ENCODE measurements around the gene CFAP20DC.

Gene CFAP20DC

DNA sequence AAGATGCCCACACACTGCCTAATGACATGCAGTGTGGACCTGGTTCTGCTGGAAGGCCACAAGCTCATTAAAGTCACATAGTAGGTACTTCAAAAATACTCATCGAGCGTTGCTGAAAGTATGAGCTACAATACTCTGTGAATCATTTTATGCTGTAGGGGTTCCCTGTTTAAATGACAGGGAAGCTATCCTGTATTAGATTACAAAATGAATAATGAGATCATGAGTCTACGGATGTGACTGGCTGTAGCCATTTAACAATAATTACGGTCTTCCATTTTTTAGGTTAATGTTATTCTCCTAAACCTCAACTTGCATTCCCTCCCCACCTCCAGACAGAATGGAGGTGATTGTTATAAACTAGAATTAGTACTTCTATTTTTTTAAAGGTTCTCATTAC lies 255.1 kb downstream of the CFAP20DC start:
- no peak for DNase-seq

DNA sequence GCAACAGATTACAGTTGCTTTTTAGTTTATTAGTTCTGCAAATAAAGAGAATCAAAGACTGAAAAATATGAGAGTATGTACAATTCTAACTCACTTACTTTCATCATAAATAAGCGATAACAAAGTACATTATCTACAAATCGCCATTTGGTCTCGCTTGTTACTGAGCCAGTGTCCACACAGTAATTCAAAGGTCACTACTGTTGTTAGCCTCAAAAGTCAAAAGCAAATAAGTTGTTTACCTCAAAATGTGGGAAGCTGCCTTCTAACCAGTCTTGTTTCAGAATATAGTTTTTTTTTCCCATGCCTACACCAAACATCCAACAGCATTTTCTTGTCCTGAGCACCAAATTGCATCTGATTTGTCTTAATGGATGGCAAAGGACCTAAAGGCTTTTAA lies 255.9 kb downstream of the CFAP20DC start:
- DNase-seq = no peak

DNA sequence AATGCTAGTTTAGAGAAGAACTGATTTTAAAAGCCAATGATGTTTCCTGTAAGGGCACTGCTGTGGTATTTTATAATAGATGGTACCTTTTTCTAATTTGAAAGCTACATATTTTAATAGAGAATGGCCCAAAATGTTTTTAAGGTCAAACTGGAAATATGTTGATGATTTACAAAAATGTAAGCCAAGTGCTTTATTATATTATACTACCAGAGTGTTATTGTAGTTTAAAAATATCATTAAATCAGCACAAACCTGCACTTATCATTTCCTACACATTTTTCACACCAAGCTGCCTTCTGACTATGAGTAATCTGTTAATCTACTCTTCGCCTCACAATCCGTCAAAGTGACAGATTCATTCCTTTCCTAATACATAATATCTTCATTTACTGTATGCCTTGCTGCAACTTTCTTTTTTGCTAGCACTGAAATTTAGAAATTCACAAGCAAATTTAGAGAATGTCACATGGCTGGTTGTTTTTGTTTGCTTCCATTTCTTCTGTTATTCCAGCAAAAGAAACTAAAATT lies 256.8 kb downstream of the CFAP20DC start:
- DNase-seq = no peak

DNA sequence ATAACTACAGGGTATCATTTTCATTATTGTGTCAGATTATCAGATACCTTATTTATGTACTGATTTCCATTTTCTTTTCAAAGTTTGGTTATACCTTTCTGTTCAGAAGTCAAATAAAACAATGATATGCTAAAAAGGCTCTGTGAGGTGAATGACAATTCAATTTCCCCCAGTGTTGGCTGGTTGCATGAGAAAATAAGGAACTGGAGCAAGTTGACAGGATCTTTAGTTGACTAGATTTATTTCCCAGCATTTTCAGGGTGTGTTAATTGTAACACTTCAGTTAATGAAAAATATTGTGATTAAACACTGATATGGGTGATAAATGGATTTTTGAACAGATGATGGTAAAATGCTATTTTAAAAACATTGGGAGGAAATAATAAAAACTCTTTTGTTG lies 260.4 kb downstream of the CFAP20DC start:
- no peak for DNase-seq

DNA sequence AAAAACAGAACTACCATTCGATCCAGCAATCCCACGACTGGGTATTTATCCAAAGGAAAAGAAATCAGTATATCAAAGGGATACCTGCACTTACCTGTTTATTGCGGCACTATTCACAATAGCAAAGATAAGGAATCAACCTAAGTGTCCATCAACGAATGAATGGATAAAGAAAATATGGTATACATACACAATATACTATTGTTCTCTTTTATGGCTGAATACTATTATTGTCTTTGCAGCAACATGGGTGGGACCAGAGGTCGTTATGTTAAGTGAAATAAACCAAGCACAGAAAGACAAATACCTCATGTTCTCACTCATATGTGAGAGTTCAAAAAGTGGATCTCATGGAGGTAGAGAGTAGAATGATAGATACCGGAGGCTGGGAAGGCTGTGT lies 264.9 kb downstream of the CFAP20DC start:
- no peak for DNase-seq

DNA sequence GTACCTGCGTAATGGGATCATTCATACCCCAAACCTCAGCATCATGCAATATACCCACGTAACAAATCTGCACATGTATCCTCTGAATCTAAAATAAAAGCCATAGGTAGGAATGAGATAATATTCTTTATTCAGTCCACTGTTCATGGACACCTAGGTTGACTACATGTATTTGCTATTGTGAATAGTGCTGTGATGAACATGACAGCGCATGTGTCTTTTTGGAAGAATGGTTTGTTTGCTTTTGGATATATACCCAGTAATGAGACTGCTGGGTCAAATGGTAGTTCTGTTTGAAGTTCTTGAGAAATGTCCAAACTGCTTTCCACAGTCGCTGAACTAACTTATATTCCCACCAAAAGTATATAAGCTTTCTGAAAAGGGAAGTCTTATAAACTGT lies 265.4 kb downstream of the CFAP20DC start:
- no peak for DNase-seq

DNA sequence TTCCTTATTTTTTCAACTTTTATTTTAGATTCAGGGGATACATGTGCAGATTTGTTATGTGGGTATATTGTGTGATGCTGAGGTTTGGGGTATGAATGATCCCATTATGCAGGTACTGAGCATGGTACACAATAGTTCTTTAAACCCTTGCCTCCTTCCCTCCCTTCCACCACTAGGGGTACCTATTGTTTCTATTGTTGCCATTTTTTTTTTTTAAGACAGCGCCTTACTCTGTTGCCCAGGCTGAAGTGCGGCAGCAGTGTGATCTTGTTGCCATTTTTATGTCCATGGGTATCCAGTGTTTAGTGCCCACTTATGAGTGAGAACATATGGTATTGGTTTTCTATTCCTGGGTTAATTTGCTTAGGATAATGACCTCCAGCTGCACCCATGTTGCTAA lies 266.0 kb downstream of the CFAP20DC start:
- no peak for DNase-seq

DNA sequence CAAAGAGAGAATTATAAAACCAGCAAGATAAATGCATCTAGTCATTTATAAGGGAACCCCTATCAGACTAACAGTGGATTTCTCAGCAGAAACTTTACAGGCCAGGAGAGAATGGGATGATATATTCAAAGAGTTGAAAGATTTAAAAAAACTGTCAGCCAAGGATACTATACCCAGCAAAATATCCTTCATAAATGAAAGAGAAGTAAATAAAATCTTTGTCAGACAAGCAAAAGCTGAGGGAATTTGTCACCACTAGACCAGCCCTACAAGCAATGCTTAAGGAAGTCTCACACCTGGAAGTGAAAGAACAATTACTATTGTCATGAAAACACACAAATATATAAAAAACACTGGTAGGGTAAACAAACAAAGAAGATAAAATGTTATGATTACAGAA lies 269.9 kb downstream of the CFAP20DC start:
- DNase-seq = no peak

DNA sequence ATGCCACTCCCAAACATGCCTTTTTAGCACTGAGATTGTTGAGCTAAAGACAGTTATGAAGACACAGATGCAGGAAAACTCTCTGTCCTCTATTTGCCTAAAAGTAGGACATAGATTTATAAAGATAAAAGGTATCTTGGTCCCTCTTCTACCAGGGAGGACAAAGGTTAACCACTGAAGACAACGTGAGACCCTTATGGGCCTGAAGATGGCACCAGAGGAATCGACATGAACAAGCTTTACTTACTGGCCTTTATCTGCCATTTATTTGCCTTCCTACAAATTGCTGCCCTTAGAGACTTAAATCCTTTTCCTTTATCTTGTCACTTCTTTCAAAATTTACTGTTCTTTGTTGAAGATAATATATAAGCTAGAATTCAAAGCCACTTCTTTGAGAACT lies 273.6 kb downstream of the CFAP20DC start:
- no peak for DNase-seq

DNA sequence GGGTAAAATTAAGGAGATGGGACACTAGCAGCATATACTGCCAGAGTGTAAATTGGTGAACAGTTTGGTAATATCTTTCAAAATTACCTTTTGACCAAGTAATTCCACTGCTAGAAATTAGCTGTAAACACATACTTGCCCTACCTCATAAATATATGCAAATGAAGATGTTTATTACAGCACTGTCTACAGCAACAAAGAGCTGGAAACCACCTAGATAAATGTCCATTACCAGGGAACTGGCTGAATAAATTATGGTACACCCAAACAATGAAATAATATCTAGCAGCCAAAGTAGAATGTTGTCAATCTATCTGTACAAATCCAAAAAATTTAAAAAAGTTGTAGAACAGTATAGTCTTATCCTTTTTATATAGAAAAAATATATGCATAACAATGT lies 277.4 kb downstream of the CFAP20DC start:
- DNase-seq = no peak

DNA sequence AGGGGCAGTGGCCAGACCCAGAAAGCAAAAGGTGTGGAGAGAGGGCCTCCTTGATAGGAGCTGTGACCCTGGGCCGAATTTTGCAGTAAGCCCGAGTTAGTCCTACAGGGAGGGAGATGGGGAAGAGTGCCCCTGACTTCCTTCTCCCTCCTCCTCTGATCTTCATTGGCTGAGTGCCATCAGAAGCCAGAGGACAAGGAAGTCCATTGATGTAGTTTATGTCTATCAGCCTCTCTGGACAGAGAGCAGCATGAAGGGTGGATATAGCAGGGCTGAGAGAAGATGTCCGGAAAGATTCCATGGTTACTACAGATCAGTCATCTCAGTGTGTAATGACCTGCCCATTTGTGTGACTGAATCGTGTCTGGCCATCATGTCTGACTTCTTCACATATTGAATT lies 280.8 kb downstream of the CFAP20DC start:
- DNase-seq = no peak

DNA sequence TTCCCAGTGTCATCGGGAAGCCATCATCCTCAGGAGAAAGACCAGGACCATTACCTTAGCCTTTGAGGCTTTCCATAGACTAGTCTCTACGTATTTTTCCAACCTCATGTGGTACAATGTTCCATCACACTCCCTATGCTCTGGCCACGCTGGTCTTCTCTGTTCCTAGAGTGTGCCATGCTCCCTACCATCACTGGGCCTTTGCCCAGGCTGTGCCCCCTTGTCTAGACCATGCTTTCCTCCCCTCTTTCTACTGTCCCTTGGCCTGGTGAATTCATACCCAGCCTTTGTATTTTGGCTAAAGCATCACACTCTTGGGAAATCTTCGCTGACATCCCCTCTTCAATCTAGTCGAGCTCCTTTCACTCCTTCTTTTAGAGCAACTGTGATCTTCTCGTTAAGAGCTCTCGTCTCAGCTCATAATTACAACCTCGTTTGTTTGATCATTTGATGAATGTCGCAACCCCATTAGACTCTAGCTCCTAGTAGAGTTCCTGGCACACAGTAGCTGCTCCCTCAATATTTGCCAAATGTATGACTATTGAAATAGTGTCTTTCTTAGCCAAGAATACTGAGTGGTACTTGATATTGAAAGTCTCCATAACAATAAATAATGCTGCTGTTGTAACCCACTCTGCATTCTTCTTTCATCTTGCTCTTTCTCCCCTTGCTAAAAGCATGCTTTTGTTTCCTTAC lies 283.1 kb downstream of the CFAP20DC start:
- DNase-seq = no peak

DNA sequence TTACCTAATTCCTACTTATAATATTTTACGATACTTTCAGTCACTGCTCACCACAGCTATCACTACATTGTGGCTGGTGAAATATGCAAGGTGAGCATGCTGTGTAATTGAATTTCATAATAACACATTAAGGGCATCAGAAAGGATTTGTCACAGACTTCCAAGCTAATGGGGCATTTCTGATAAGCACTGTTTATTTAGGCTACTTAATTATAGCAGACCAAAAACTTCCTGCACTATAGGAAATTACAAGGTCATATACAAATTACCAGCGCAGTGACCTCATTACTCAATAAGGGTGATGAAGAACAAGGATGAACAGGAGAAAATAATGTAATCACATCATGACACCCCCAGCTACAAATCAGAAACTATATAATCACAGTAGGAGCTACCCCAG lies 294.7 kb downstream of the CFAP20DC start:
- DNase-seq = no peak

DNA sequence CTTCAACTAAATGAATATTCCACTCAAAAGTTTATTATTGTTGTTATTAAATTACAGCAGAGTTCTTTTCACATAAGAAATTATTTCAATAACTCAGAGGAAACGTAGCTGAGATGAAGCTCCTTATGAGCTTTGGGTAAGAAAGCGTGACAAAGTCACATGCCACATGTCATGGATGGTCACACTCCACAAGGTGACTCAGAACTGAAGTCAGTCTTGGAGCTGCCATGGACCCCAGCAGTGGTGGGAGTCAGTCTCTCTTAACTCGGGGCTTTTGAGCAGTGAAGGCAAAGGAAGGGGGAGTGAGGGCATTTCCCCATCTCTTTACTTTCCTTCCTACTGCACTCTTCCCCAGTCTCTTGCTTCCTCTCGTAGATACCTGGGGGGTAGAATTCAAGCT lies 295.8 kb downstream of the CFAP20DC start:
- DNase-seq = no peak

DNA sequence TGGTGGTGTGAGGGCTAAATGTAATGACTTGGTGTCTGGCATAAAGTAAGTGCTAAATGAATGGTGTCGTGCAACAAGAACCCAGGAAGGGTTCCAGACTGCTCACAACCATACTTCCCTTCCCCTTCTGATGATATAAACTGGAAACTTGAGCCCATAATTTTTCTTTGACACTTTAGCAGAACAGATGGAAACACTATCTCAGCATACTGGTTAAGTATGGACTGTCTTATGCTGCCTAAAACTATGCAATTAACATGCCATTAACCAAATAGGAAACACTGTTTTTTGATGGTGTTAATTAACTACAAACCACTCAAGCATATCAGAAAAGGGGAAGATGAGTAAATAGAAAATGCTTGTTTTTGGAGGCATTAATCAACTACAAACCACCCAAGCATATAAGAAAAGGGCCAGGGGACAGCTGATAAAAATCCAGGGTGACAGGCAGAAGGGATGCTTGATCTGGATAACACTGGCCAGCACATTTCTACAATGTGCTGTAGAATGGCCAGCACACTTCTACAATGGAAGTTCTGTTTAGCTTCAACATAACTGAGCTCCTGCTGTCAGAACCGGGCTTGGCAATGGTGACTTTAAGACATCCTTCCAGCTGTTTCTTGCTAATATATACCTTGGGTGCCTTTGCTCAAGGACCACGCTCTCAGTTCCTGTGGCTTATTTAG lies 297.8 kb downstream of the CFAP20DC start:
- DNase-seq = no peak

DNA sequence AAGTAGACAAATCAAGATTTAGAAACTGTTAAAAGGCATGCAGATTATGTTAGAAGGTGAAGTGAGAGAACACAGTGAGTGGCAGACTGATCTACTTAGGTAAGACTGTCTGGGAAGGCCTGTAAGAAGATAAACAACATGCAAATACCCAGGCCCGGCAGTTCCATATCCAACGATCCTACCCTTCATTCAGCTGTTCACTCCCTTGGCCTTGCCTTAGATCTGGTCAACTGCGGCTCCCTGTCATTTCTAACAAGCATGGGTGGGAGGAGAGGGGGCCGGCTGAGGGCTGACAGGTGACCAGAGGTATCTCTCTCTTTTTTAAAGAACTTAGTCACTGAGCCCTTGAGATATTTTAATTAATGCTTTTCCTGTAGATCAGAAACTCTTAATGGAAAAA lies 298.6 kb downstream of the CFAP20DC start:
- DNase-seq = no peak

DNA sequence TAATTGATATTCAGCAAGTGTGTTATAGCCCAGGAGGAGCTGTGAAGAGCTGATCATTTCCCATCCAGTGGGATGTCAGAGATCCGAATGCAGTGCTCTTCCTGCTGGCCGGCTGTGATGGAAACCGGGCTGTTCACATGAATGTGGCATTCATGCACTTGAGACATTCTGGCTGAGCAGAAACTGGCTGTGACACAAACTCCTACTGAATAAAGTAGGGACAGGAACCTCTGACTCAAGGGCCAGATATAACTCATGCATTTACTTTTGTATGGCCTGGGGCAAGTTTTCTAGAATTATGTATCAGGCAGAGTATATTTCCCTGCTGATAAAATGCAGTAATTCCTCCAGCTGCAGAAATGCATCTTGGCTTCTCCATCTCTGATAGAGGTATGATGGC lies 299.9 kb downstream of the CFAP20DC start:
- DNase-seq = no peak

DNA sequence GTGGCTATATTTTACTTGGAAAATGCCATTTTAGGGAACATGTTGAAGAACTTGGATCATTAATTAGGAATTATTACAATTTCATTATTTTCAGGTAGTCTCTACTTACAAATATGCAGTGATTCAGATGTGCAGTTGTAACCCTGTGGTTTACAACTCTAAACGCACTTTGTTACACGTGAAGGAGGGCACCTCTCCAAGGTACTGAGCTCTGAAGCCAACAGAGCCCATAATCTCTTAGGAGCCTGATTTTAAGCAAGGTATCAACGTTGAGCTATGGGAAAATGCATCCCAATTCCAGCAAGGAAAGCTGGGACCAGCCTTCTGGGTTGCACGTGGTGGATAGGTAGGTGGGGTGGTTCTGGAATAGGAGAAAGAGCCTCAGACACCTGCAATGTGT lies 301.8 kb downstream of the CFAP20DC start:
- DNase-seq = no peak

DNA sequence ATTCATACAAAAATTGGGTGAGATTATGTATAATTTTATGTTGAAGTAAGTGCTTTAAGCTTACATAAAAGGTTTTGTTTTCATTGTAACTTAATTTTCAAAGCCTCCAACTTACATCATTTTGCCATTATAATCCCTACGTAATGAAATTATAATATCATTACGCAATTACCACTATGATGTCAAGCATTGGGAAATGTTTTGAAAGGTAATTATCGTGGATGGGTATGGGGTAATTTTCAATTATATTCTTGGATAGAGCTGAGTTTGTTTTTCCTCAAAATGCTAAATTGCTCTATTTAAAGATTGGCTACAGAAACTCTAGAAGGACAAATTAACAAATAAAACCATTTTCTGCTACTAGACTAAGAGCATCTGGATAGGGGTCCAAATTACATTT lies 303.1 kb downstream of the CFAP20DC start:
- no peak for DNase-seq

DNA sequence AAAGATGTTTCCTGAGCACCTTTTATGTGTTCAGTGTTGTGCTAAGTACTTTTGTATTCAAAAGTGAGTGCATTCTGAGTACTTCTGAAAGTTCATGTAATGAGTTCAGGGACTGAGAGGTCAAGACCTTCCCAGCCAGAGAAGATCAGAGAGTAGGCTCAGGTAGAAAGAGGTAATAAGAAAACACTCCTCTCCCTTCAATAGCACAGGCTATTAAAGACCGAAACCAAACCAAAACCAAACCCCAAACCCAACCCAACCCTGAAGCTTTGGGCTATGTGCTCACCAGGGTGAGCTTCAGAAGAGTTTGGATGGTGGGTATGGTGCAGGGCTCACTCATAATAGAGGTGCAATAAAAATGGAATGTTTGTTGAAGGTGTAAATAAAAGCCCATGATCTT lies 306.5 kb downstream of the CFAP20DC start:
- DNase-seq = no peak

DNA sequence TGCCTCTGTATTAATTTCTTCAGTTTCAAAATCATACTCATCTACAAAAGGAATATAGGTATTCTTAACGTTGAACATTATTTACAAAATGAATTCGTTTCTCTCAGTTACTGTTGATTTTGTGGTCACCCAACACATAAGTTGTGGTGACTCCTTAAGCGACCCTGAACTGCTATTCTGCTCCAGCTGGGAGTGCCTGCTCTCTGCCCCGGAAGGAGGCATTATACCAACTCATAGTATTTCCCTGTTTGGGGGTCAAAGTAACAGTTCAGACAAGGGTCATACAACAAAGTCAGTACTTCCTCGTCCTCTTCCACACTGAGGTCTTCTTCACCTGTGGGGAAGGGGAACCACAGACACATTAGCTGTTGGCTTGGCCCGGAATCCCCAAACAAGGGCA lies 307.6 kb downstream of the CFAP20DC start:
- no peak for DNase-seq

DNA sequence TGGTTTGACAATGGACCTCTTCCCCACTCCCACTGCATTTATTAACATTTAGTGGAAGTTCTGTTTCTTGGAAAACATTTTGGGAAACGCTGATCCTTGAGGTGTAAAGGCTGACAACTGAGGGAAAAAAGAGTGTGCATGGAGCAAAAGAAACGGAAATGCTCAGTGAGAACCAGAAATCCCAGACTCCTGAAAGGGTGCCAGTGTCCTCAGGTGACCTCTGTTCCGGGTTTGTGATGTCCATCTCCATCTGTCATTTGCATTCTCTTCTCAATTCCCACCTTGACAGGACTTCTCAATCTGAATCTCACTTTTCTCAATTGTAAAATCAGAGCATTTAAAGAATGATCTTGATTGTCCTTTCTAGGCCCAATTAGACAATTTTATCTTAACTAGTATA lies 312.2 kb downstream of the CFAP20DC start:
- DNase-seq = no peak

DNA sequence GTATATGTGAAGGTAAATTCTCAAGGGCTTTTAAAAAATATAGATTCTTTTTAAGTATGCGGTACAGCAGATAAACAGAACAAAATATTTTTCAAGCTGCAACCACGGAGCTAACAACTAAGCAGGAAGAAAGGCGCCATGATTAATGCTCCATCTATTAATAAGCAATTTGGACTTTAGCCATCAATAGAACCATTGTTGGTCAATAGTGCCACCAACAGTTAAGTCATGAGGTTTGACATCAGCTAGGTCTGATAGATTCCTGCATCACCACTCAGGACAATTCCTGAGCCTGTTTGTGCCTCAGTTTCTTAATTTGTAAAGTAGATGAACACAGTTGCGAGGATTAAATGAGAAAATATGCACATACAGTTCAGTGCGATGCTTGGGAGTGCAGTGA lies 318.2 kb downstream of the CFAP20DC start:
- no peak for DNase-seq

DNA sequence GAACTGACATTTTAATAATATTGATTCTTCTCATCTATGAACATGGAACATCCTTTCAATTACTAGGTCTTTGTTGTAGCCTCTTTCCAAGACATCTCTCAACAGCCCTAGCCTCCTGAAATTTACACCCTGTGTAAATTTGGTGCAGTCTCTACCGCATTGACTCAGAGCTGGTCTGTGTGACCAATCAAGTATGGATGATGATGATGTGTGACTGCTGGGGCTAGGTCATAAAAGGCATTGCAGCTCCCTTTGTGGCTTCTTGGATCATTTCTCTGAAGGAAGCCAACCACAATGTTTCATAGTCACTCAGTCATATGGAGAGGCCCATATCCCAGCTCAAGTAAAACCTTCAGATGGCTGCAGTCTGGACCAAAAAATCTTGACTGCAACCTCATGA lies 321.1 kb downstream of the CFAP20DC start:
- no peak for DNase-seq

DNA sequence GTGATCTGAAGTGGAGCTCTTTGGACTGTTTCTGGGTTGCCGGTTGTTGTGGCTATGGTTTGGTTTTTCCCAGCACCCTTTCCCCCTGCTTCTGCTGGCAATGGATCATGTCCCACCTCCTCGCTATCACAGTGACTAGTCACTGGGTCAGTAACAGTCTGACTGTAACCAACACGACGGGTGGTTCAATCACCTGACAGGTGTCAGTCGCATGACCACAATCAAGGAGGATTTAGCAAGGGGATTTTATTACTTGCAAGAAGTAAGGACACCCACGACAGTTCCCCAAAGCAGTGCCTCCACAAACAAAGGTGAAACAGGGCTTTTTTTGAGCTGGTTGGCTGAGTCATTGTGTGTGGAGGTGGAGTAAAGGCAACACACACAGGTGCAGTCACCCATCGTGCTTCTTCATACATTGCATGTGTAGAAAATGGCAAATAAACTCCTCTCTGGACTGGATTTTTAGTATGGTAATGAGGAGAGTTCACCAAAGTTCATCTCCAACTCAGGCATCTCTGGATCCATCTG lies 324.4 kb downstream of the CFAP20DC start:
- no peak for DNase-seq

All from CD4-positive, alpha-beta T cell treated with Interleukin-17A for 1 hour (primary cell).